ENCODE results near the gene FOXO3.

The FOXO3 gene

DNA sequence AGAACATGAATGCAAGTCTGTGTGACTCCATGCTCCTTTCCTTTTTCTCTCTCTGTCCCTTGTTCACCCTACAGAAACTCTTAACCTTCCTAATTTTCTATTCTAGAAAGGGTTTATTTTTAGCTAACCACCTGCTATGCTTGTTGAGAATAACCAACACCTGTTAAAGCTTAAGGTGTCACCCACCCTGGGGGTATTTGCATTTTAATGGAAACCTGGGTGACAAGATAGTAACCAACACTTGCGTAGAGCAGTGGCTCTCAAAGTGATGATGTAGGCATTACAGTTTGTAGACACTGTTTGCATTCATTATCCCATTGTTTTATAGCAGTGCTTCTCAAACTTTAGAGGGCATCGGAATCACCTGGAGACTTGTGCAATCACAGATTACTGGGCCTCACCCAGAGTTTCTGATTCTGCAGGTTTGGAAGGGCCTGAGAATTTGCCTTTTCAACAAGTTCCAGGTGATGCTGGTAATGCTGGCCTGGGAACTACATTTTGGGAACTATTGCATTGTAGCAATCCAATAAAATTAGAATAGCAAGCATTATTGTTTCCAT is 173.1 kb downstream of the FOXO3 start:
- no peak overlapping the region for H3K27ac ChIP-seq (ENCODE audit: insufficient read depth in 1 of 2, low read depth in 1 of 2, low read length in 2 of 2, poor library complexity in 1 of 2, severe bottlenecking in 2 of 2)
- H3K4me1 ChIP-seq (ENCODE audit: control extremely low read depth in 1 of 4, control insufficient read depth in 4 of 4, insufficient read depth in 4 of 4, low read length in 3 of 4) = peaks cover 0 to 1% (median 0%) of the 10 kb centered on the region in 4 experiments
- whole genome bisulfite sequencing (ENCODE audit: insufficient coverage) = 100% methylated on average over 1 of the region's 2 CpGs
- no peaks in the 10 kb centered on the region for H3K36me3 ChIP-seq (ENCODE audit: control insufficient read depth in 4 of 4, insufficient read depth in 4 of 4, low read length in 3 of 4)
- H3K4me3 ChIP-seq (ENCODE audit: control insufficient read depth in 1 of 7, extremely low read depth in 1 of 7, insufficient read depth in 4 of 7, low read depth in 2 of 7, low read length in 6 of 7) = no peak overlapping the region
- no peaks in the 10 kb centered on the region for H3K9me3 ChIP-seq (ENCODE audit: control extremely low read depth in 1 of 5, control insufficient read depth in 4 of 5, insufficient read depth in 2 of 5, low read depth in 1 of 5, low read length in 4 of 5)
- CTCF ChIA-PET = interaction anchor here (1.4 kb wide), 1 partner anchor 23 kb away, joined by 3 read pairs; no protein-coding TSS in a partner anchor
- DNase-seq = no peak
- no peaks in the 10 kb centered on the region for H3K27me3 ChIP-seq (replicated peaks in 2 of 5; ENCODE audit: control insufficient read depth in 4 of 5, insufficient read depth in 5 of 5, low read length in 4 of 5)
- POLR2A ChIA-PET = no interaction called here
